ENCODE results near the gene TIMM22.

- TF ChIP-seq CTCF (conservative IDR thresholded peaks at IDR 0.05) (no peak), ZFX (IDR thresholded peaks at IDR 0.05) (no peak)
These were observed 23.9 kb upstream of the TIMM22 start for GRCh38 chr17:973053-973452.

Data from C4-2B (cell line).